ENCODE measurements around the gene MRTFA. TPM values are rescaled to one million over a fixed set of nuclear protein-coding genes. Genes with fewer than 3 reads are reported as not detected.

The MRTFA gene
- total and polyA plus RNA-seq, 4 donors, result 7.5 to 22.0 (median 9.6) TPM

DNA sequence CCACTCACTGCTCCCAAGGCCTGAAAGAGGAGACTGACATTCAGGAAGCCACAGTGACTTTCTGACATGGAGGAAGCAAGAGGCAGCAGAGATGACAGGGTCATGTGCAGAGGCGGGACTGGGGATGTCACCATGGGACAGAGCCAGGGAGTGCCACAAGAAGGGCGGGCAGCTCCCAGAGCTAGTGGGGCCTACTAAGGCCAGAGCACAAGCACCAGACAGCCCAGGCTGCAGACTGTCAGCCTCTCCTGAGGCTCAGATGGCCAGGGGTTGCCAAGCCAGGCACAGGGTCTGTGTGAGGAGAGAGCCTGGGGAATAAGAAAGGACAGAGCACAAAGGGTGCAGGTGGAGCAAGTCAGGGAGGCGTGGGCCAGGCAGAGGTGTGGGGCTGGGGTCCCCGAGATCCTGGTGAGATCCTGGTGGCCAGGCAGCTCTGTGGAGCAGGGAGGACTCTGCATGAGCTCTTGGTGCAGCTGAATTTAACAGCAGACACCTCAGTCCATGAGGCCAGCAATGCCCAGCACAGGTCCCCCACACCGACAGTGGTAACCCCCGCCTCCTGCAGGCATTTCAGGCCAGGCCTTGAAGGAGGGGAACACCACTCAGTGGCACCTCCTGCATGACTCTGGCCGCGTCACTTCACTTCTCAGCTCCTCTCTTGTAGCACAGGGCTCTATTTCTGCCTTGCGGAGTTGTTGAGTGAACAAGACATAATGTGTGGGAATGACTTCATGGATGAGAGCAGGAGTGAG is 213.8 kb downstream of the MRTFA start:
- Histone ChIP-seq H3K9ac (ENCODE audit: low read depth in 1 of 2, low read length in 2 of 2) (no peak overlapping the region), H3K27ac (ENCODE audit: low read depth in 1 of 2, low read length in 2 of 2) (no peak overlapping the region), H3K36me3 (ENCODE audit: control insufficient read depth in 4 of 4, insufficient read depth in 3 of 4, low read depth in 1 of 4, low read length in 3 of 4) (peaks cover 8 to 61% (median 16%) of the 10 kb centered on the region in 4 donors), H3K4me1 (ENCODE audit: control insufficient read depth in 4 of 4, insufficient read depth in 4 of 4, low read length in 3 of 4) (no peaks in the 10 kb centered on the region), H3K9me3 (ENCODE audit: control insufficient read depth in 4 of 4, low read length in 3 of 4) (no peaks in the 10 kb centered on the region), H3K27me3 (ENCODE audit: control insufficient read depth in 4 of 4, insufficient read depth in 4 of 4, low read length in 3 of 4) (no peaks in the 10 kb centered on the region), H3K4me3 (ENCODE audit: low read depth in 1 of 3, low read length in 3 of 3) (no peak overlapping the region)
- TF ChIP-seq HNF4A (conservative IDR thresholded peaks at IDR 0.05) (no peak), FOXA2 (IDR thresholded peaks at IDR 0.05) (no peak)
- WGBS, result 95% methylated on average over 9 of the region's 9 CpGs
- DNase-seq (ENCODE audit: low spot score), result no peak

DNA sequence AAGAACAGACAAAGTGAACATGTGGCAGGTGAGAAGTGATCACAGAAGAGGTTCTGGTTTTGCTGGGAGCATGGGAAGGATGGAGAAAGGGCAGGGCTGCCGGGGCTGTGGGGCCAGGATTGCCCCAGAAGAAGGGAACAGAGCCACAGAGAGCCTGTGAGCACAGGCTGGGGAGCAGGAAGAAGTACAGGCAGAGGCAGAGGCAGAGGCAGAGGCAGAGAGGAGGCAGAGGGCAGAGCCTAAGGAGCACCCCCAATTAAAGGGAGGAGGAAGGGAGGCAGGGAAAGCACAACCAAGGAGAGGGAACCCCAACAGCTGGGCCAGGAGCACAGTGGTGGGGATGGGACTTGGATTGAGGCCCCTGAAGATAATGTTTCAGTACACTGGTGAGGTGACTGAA is 214.6 kb downstream of the MRTFA start:
- Histone ChIP-seq H3K36me3 (ENCODE audit: control insufficient read depth in 4 of 4, insufficient read depth in 3 of 4, low read depth in 1 of 4, low read length in 3 of 4) (peaks cover 10 to 61% (median 15%) of the 10 kb centered on the region in 4 donors), H3K9me3 (ENCODE audit: control insufficient read depth in 4 of 4, low read length in 3 of 4) (no peaks in the 10 kb centered on the region), H3K9ac (ENCODE audit: low read depth in 1 of 2, low read length in 2 of 2) (no peak overlapping the region), H3K27ac (ENCODE audit: low read depth in 1 of 2, low read length in 2 of 2) (no peak overlapping the region), H3K27me3 (ENCODE audit: control insufficient read depth in 4 of 4, insufficient read depth in 4 of 4, low read length in 3 of 4) (no peaks in the 10 kb centered on the region), H3K4me3 (ENCODE audit: low read depth in 1 of 3, low read length in 3 of 3) (no peak overlapping the region), H3K4me1 (ENCODE audit: control insufficient read depth in 4 of 4, insufficient read depth in 4 of 4, low read length in 3 of 4) (no peaks in the 10 kb centered on the region)
- no peak for DNase-seq (ENCODE audit: low spot score)
- TF ChIP-seq TAF1 (conservative IDR thresholded peaks at IDR 0.05) (no peak), RXRA (IDR thresholded peaks at IDR 0.05) (no peak), GABPA (IDR thresholded peaks at IDR 0.05 in 1 of 2, conservative IDR thresholded peaks at IDR 0.05 in 1 of 2) (no peak), ZBTB33 (IDR thresholded peaks at IDR 0.05) (no peak), JUND (IDR thresholded peaks at IDR 0.05) (no peak), SP1 (IDR thresholded peaks at IDR 0.05) (no peak)
- TF ChIP-seq, protein P1, sequence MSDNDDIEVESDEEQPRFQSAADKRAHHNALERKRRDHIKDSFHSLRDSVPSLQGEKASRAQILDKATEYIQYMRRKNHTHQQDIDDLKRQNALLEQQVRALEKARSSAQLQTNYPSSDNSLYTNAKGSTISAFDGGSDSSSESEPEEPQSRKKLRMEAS (IDR thresholded peaks at IDR 0.05), result no peak
- WGBS, result 100% methylated on average over 1 of the region's 1 CpG

GRCh38 chr22:40421082-40421350 is 215.5 kb downstream of the MRTFA start:
- Histone ChIP-seq H3K36me3 (ENCODE audit: control insufficient read depth in 4 of 4, insufficient read depth in 3 of 4, low read depth in 1 of 4, low read length in 3 of 4) (peaks cover 13 to 66% (median 16%) of the 10 kb centered on the region in 4 donors), H3K27me3 (ENCODE audit: control insufficient read depth in 4 of 4, insufficient read depth in 4 of 4, low read length in 3 of 4) (no peaks in the 10 kb centered on the region), H3K9me3 (ENCODE audit: control insufficient read depth in 4 of 4, low read length in 3 of 4) (no peaks in the 10 kb centered on the region), H3K9ac (ENCODE audit: low read depth in 1 of 2, low read length in 2 of 2) (no peak overlapping the region), H3K4me3 (ENCODE audit: low read depth in 1 of 3, low read length in 3 of 3) (no peak overlapping the region), H3K4me1 (ENCODE audit: control insufficient read depth in 4 of 4, insufficient read depth in 4 of 4, low read length in 3 of 4) (no peaks in the 10 kb centered on the region), H3K27ac (ENCODE audit: low read depth in 1 of 2, low read length in 2 of 2) (no peak overlapping the region)
- no peak for DNase-seq (ENCODE audit: low spot score)
- 95% methylated on average over 4 of the region's 4 CpGs for WGBS
- TF ChIP-seq HNF4G (IDR thresholded peaks at IDR 0.05) (no peak), YY1 (IDR thresholded peaks at IDR 0.05) (no peak), FOXA1 (IDR thresholded peaks at IDR 0.05) (no peak), ZBTB33 (IDR thresholded peaks at IDR 0.05) (no peak)
- TF ChIP-seq, protein P2, sequence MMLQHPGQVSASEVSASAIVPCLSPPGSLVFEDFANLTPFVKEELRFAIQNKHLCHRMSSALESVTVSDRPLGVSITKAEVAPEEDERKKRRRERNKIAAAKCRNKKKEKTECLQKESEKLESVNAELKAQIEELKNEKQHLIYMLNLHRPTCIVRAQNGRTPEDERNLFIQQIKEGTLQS (IDR thresholded peaks at IDR 0.05), result no peak
